ENCODE results near the gene CLRN3. TPM values are rescaled to one million over a fixed set of nuclear protein-coding genes. Genes with fewer than 3 reads are reported as not detected.

Gene CLRN3, protein sequence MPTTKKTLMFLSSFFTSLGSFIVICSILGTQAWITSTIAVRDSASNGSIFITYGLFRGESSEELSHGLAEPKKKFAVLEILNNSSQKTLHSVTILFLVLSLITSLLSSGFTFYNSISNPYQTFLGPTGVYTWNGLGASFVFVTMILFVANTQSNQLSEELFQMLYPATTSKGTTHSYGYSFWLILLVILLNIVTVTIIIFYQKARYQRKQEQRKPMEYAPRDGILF
- total RNA-seq (under 1 TPM in 1 of 2 donors, not detected in 1; 0.55 TPM), polyA plus RNA-seq (ENCODE audit: insufficient read depth, low read depth, low replicate concordance) (not detected)
- long read RNA-seq, donor 1, partial matches to known transcripts, result 31 of 31 reads
- long read RNA-seq, donor 1, other reads (novel, unspliced or antisense), result 0 of 31 reads
- long read RNA-seq, donor 2, partial matches to known transcripts, result 0 of 1 reads
- long read RNA-seq, donor 2, other reads (novel, unspliced or antisense), result 0 of 1 reads

GRCh38 chr10:127892743-127893142, at the start of gene CLRN3:
CLRN3 (minus strand) TSS chr10:127892941; CDS start chr10:127892784, 157 bp downstream.
- no peak within 1 kb of the TSS for H3K27ac ChIP-seq
- intact Hi-C loops (cut with DNase I; ENCODE audit: low total_unique reads), result no loop called here

GRCh38 chr10:127940866-127941640, 48.3 kb upstream of the CLRN3 start:
- Histone ChIP-seq H3K27me3 (no peaks in the 10 kb centered on the region), H3K27ac (no peak overlapping the region), H3K36me3 (ENCODE audit: low read depth, missing control alignments) (no peaks in the 10 kb centered on the region), H3K4me3 (no peak overlapping the region), H3K9me3 (no peaks in the 10 kb centered on the region), H3K4me1 (peaks cover 9% of the 10 kb centered on the region)
- intact Hi-C loops (cut with DNase I; ENCODE audit: low total_unique reads), result no loop called here
- DNase-seq, result no peak
- WGBS, 2 donors, result 80 to 90% methylated on average over 4 to 6 of the region's 6 CpGs
- TF ChIP-seq POLR2A (IDR thresholded peaks at IDR 0.05), result no peak
- TF ChIP-seq, protein P1, sequence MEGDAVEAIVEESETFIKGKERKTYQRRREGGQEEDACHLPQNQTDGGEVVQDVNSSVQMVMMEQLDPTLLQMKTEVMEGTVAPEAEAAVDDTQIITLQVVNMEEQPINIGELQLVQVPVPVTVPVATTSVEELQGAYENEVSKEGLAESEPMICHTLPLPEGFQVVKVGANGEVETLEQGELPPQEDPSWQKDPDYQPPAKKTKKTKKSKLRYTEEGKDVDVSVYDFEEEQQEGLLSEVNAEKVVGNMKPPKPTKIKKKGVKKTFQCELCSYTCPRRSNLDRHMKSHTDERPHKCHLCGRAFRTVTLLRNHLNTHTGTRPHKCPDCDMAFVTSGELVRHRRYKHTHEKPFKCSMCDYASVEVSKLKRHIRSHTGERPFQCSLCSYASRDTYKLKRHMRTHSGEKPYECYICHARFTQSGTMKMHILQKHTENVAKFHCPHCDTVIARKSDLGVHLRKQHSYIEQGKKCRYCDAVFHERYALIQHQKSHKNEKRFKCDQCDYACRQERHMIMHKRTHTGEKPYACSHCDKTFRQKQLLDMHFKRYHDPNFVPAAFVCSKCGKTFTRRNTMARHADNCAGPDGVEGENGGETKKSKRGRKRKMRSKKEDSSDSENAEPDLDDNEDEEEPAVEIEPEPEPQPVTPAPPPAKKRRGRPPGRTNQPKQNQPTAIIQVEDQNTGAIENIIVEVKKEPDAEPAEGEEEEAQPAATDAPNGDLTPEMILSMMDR (IDR thresholded peaks at IDR 0.05), result no peak

More at GRCh38 chr10:127892743-127893142, at the start of gene CLRN3:
- TF ChIP-seq, protein P1 (IDR thresholded peaks at IDR 0.05), result no peak
- TF ChIP-seq POLR2A (IDR thresholded peaks at IDR 0.05), result no peak
- no peak within 1 kb of the TSS for H3K4me3 ChIP-seq
- no peaks in the 10 kb centered on the region for H3K9me3 ChIP-seq
- no peaks in the 10 kb centered on the region for H3K36me3 ChIP-seq (ENCODE audit: low read depth, missing control alignments)
- no peaks in the 10 kb centered on the region for H3K4me1 ChIP-seq
- H3K27me3 ChIP-seq, result no peaks in the 10 kb centered on the region
- DNase-seq, result no peak

- no peak for TF ChIP-seq POLR2A (IDR thresholded peaks at IDR 0.05)
- TF ChIP-seq, protein P1 (IDR thresholded peaks at IDR 0.05), result no peak
- intact Hi-C loops (cut with DNase I; ENCODE audit: low total_unique reads), result no loop called here
- Histone ChIP-seq H3K9me3 (no peaks in the 10 kb centered on the region), H3K4me3 (no peak overlapping the region), H3K36me3 (ENCODE audit: low read depth, missing control alignments) (no peaks in the 10 kb centered on the region), H3K27me3 (no peaks in the 10 kb centered on the region), H3K4me1 (peaks cover 9% of the 10 kb centered on the region), H3K27ac (no peak overlapping the region)
- WGBS, 2 donors, result 79 to 90% methylated on average over 4 of the region's 4 CpGs
- no peak for DNase-seq
Measured at GRCh38 chr10:127939786-127940330, 47.1 kb upstream of the CLRN3 start.

GRCh38 chr10:127937915-127938463, 45.2 kb upstream of the CLRN3 start:
- WGBS, 2 donors, result 64 to 70% methylated on average over 5 of the region's 5 CpGs
- intact Hi-C loops (cut with DNase I; ENCODE audit: low total_unique reads), result no loop called here
- Histone ChIP-seq H3K4me3 (no peak overlapping the region), H3K27ac (no peak overlapping the region), H3K9me3 (no peaks in the 10 kb centered on the region), H3K4me1 (peaks cover 9% of the 10 kb centered on the region), H3K27me3 (no peaks in the 10 kb centered on the region), H3K36me3 (ENCODE audit: low read depth, missing control alignments) (no peaks in the 10 kb centered on the region)
- no peak for TF ChIP-seq POLR2A (IDR thresholded peaks at IDR 0.05)
- TF ChIP-seq, protein P1 (IDR thresholded peaks at IDR 0.05), result no peak
- DNase-seq, result no peak
